Endothelial cell of umbilical vein (primary cell): Measurements from ENCODE around the gene DENND1A. TPM values are rescaled to one million over a fixed set of nuclear protein-coding genes. Genes with fewer than 3 reads are reported as not detected.

Experiments used
- BruUV-seq: library from RNA; stranded (reverse); fragments of 400-500 nt; replicated peaks from 2 replicates; lab custom pipeline; 2021; lab: Mats Ljungman, UMichigan
- CTCF ChIA-PET: fragments of 300-600, 350-600 bp; sonication (Branson Sonifier 250); formaldehyde crosslinking; loops from one replicate; lab custom pipeline; 2021; ENCODE audit warnings: antibody characterized with exemption, inconsistent platforms; lab: Charles Lee
- POLR2A ChIA-PET: fragments of 300-600, 350-600 bp; sonication (Branson Sonifier 250); formaldehyde crosslinking; loops from one replicate; lab custom pipeline; 2021; ENCODE audit warnings: antibody characterized with exemption, inconsistent platforms; lab: Charles Lee
- DNase-seq: peaks from one replicate; pipeline ENCODE4 v3.0.0-alpha.2; 2011; ENCODE audit warnings: low read depth, low spot score
- FAIRE-seq: peaks from 2 replicates; lab custom pipeline; 2011; peaks lifted over from hg19 to GRCh38; lab: Jason Lieb, UNC
- H2AFZ ChIP-seq: 2 replicates; pipeline ENCODE4 v1.6.0; 2012; ENCODE audit warnings: low read depth, low read length, control low read depth, inconsistent platforms
- H3K27ac ChIP-seq: 2 replicates; pipeline ENCODE4 v1.5.1; 2011; ENCODE audit warnings: low read depth, mild to moderate bottlenecking, control low read depth, low read length, moderate library complexity; ENCODE audit not compliant: insufficient read depth
- H3K27me3 ChIP-seq, 2 experiments: 2 replicates each; pipeline versions ENCODE4 v1.6.0 to v1.6.1; 2011; ENCODE audit warnings: low read length in 2 of 2, mixed read lengths in 1 of 2; ENCODE audit not compliant: control insufficient read depth in 2 of 2, insufficient read depth in 2 of 2
- H3K36me3 ChIP-seq, 2 experiments: 2 replicates in 1 of 2; 3 replicates in 1 of 2; pipeline ENCODE4 v1.5.1; 2011; ENCODE audit warnings: low read length in 2 of 2, mild to moderate bottlenecking in 1 of 2, moderate library complexity in 1 of 2; ENCODE audit not compliant: control insufficient read depth in 2 of 2, insufficient read depth in 2 of 2; ENCODE audit errors: extremely low read depth in 1 of 2
- H3K4me1 ChIP-seq: 3 replicates; pipeline ENCODE4 v1.5.1; 2011; ENCODE audit warnings: mild to moderate bottlenecking, low read length; ENCODE audit not compliant: control insufficient read depth, insufficient read depth; ENCODE audit errors: extremely low read depth
- H3K4me2 ChIP-seq: 2 replicates; pipeline ENCODE4 v1.6.1; 2011; ENCODE audit warnings: low read length, control low read depth, mixed read lengths; ENCODE audit not compliant: insufficient read depth
- H3K4me3 ChIP-seq, 3 experiments: fragments of 200-600 bp in 1 of 3; sonication (generic), shearing (Covaris generic) in 1 of 3; replicated peaks in 1 of 3; 2 replicates each; pipeline ENCODE4 v1.5.1; 2011 to 2016; ENCODE audit warnings: control low read depth in 3 of 3, low read length in 3 of 3, mild to moderate bottlenecking in 2 of 3, inconsistent platforms in 1 of 3, low read depth in 1 of 3, moderate library complexity in 1 of 3; ENCODE audit not compliant: insufficient read depth in 1 of 3
- H3K79me2 ChIP-seq: 2 replicates; pipeline ENCODE4 v1.6.0; 2012; ENCODE audit warnings: low read length, inconsistent platforms; ENCODE audit not compliant: control insufficient read depth, insufficient read depth
- H3K9ac ChIP-seq: replicated peaks from 2 replicates; pipeline ENCODE3; 2011; ENCODE audit warnings: low read length, control low read depth; ENCODE audit not compliant: insufficient read depth; ENCODE audit errors: extremely low read depth
- H3K9me1 ChIP-seq: replicated peaks from 3 replicates; pipeline ENCODE4 v1.6.0; 2011; ENCODE audit warnings: mild to moderate bottlenecking, low read length; ENCODE audit not compliant: control insufficient read depth, insufficient read depth; ENCODE audit errors: extremely low read depth
- H3K9me3 ChIP-seq: replicated peaks from 2 replicates; pipeline ENCODE4 v1.5.1; 2012; ENCODE audit warnings: low read length, inconsistent platforms; ENCODE audit not compliant: control insufficient read depth, insufficient read depth
- H4K20me1 ChIP-seq: replicated peaks from 2 replicates; pipeline ENCODE3; 2011; ENCODE audit warnings: mild to moderate bottlenecking, low read length; ENCODE audit not compliant: control insufficient read depth, insufficient read depth; ENCODE audit errors: extremely low read depth
- CTCF ChIP-seq, 2 donors: IDR thresholded peaks; 1 replicate in 1 of 2; 2 replicates in 1 of 2; pipeline ENCODE4 v1.5.1; 2011; ENCODE audit warnings: low read length in 2 of 2, mild to moderate bottlenecking in 2 of 2, moderate library complexity in 2 of 2, control low read depth in 1 of 2, inconsistent platforms in 1 of 2, low read depth in 1 of 2; ENCODE audit not compliant: insufficient read depth in 1 of 2; ENCODE audit errors: extremely low read depth in 1 of 2
- EZH2 ChIP-seq: IDR thresholded peaks from 2 replicates; pipeline ENCODE4 v1.6.1; 2012; ENCODE audit warnings: borderline replicate concordance, low read depth, mild to moderate bottlenecking, moderate library complexity, low read length, inconsistent platforms; ENCODE audit not compliant: severe bottlenecking
- FOS ChIP-seq: IDR thresholded peaks from 2 replicates; pipeline ENCODE4 v1.6.1; 2011; ENCODE audit warnings: mild to moderate bottlenecking, low read length, moderate library complexity, borderline replicate concordance; ENCODE audit not compliant: insufficient read depth
- GATA2 ChIP-seq: IDR thresholded peaks from 2 replicates; pipeline ENCODE4 v1.7.0; 2011; ENCODE audit warnings: low read depth, mild to moderate bottlenecking, moderate library complexity, mixed read lengths, low read length; ENCODE audit not compliant: insufficient read length, insufficient read depth
- JUN ChIP-seq: IDR thresholded peaks from 2 replicates; pipeline ENCODE4 v1.6.1; 2011; ENCODE audit warnings: borderline replicate concordance, low read depth; ENCODE audit not compliant: insufficient read length, insufficient read depth
- MYC ChIP-seq: IDR thresholded peaks from one replicate; pipeline ENCODE4 v1.6.1; 2011; ENCODE audit warnings: mild to moderate bottlenecking, low read depth, low read length
- POLR2A ChIP-seq: IDR thresholded peaks from 2 replicates; pipeline ENCODE4 v1.6.1; 2012; ENCODE audit warnings: low read depth, mild to moderate bottlenecking, control low read depth, low read length
- POLR2AphosphoS5 ChIP-seq: IDR thresholded peaks from 2 replicates; pipeline ENCODE4 v1.6.1; 2012; ENCODE audit warnings: low read depth, mild to moderate bottlenecking, control low read depth, low read length, moderate library complexity; ENCODE audit not compliant: insufficient read depth
- dilution Hi-C: fragments of 300-500 bp; cut with MboI; formaldehyde crosslinking; loops from one replicate; pipeline ENCODE4 v1.15.0; 2019; ENCODE audit warnings: low sequenced_read_pairs; ENCODE audit not compliant: extremely low pct_ligation_motif_present
- intact Hi-C: fragments of 100-400 bp; cut with micrococcal nuclease; formaldehyde crosslinking; loops from one replicate; pipeline ENCODE4 v1.10.0; 2022
- polyA plus RNA-seq, 4 experiments: library from polyadenylated mRNA; depleted of rRNA in 3 of 4; stranded (reverse) in 3 of 4; unstranded in 1 of 4; fragments of >200 nt; gene quantifications; 2 replicates each; pipeline versions ENCODE4 v1.2.1 to v1.2.3, GENCODE V29; 2011 to 2012; ENCODE audit warnings: missing spikeins in 1 of 4
- total RNA-seq: library from RNA; stranded (reverse); gene quantifications from 2 replicates; pipeline ENCODE4 v1.2.3, GENCODE V29; 2021
- TF ChIP-seq, protein P1 (sequence below): IDR thresholded peaks from 2 replicates; pipeline ENCODE4 v1.6.1; 2011; ENCODE audit not compliant: insufficient read depth, insufficient read length

DENND1A gene
- total and polyA plus RNA-seq, 2 donors (not counting 3 experiments of a cell fraction or from before 2014, with no cell fraction given): 18.5 to 24.5 TPM

DNA sequence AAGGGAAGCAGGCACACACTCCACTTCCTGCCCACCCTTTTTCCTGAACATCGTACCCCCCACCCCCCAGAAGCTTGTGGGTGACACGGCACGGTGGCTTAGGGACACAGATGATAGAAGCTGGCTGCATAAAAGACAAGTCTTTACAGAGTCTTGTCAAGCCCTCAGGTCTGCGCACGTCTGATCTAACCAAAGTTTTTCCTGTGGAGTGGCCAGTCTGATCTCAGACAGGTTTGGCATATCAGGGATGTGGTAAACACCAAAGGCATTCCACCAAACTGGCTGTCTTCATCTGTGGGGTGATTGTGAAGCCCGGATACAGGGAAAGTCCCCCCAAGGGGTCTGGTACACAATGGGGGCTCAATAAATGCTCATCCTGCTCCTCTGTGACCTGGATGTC lies 523.9 kb downstream of the DENND1A start:
- POLR2A ChIA-PET: no interaction called here
- Histone ChIP-seq H3K4me2 (no peak overlapping the region), H3K27ac (no peak overlapping the region), H3K9me1 (no peaks in the 10 kb centered on the region), H3K4me3 (no peak overlapping the region), H3K9me3 (no peaks in the 10 kb centered on the region), H3K27me3 (no peaks in the 10 kb centered on the region), H3K4me1 (no peaks in the 10 kb centered on the region), H3K79me2 (no peaks in the 10 kb centered on the region), H3K9ac (no peak overlapping the region), H2AFZ (no peak overlapping the region), H3K36me3 (no peaks in the 10 kb centered on the region), H4K20me1 (no peaks in the 10 kb centered on the region)
- CTCF ChIA-PET: interaction anchor here (0.6 to 2.6 kb wide), 2 partner anchors 627 to 635 kb away, joined by 5 to 9 read pairs; no protein-coding TSS in a partner anchor
- TF ChIP-seq GATA2: no peak
- no peak for TF ChIP-seq JUN
- TF ChIP-seq EZH2: no peak
- TF ChIP-seq POLR2AphosphoS5: no peak
- no peak for TF ChIP-seq FOS
- no peak for TF ChIP-seq CTCF (IDR thresholded peaks at IDR 0.05; ENCODE audit: extremely low read depth in 1 of 2, insufficient read depth in 1 of 2, low read depth in 1 of 2, low read length in 2 of 2)
- TF ChIP-seq MYC: no peak
- TF ChIP-seq POLR2A: no peak
- TF ChIP-seq, protein P1, sequence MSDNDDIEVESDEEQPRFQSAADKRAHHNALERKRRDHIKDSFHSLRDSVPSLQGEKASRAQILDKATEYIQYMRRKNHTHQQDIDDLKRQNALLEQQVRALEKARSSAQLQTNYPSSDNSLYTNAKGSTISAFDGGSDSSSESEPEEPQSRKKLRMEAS: no peak
- FAIRE-seq: no peak
- BruUV-seq: no TSS peak
- no peak for DNase-seq
- intact Hi-C loops (loop anchor here (10.0 kb wide), 1 partner anchor 919 kb away; no protein-coding TSS in a partner anchor), dilution Hi-C loops (no loop called here)
